Measurements from ENCODE around the gene ZNF385B. TPM values are rescaled to one million over a fixed set of nuclear protein-coding genes. Genes with fewer than 3 reads are reported as not detected.

Gene ZNF385B
- polyA plus RNA-seq, 1 of the 3 experiments (the other 2 are of a cell fraction): 0.16 TPM

DNA sequence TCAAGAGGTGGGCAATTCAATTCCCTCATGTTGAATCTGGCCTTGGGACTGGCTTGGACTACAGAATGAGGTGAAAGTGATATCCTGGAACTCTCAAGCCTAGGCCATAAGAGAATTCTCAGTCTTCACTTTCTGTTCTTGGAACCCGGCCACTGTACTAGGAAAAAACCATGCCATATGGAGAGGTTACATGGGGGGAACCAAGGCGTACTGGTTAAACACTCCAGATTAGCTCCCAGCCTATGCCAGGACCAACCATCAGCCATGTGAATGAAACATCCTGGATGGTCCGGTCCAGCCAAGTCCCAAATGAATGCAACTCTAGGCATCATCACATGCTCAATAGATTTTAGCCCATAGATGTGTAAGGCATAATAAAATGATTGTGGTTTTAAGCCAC lies 56.4 kb downstream of the ZNF385B start:
- no peaks in the 10 kb centered on the region for H4K20me1 ChIP-seq (ENCODE audit: insufficient read depth)
- no peak overlapping the region for H3K9ac ChIP-seq
- no peak overlapping the region for H3K27ac ChIP-seq (ENCODE audit: low read depth in 2 of 2, low read length in 1 of 2)
- no peak overlapping the region for H3K4me2 ChIP-seq
- H3F3A ChIP-seq (replicated peaks; ENCODE audit: insufficient read depth): no peaks in the 10 kb centered on the region
- no peaks in the 10 kb centered on the region for H3K9me2 ChIP-seq
- H3K4me3 ChIP-seq (ENCODE audit: low read depth in 2 of 2, low read length in 1 of 2): no peak overlapping the region
- no peaks in the 10 kb centered on the region for H3K36me3 ChIP-seq (replicated peaks in 1 of 2; ENCODE audit: control insufficient read depth in 1 of 2, insufficient read depth in 2 of 2, low read length in 1 of 2)
- no peak overlapping the region for H2AFZ ChIP-seq (ENCODE audit: low read depth)
- ChIA-PET CTCF (no interaction called here), POLR2A (no interaction called here)
- TF ChIP-seq EZH2phosphoT487 (IDR thresholded peaks at IDR 0.05; ENCODE audit: borderline replicate concordance, low read depth) (no peak), POLR2AphosphoS5 (IDR thresholded peaks at IDR 0.05; ENCODE audit: low read depth, low read length) (no peak), CTCF (IDR thresholded peaks at IDR 0.05) (no peak), YY1 (IDR thresholded peaks at IDR 0.05; ENCODE audit: low read depth) (no peak), FOXM1 (IDR thresholded peaks at IDR 0.05; ENCODE audit: low read depth) (no peak), NRF1 (IDR thresholded peaks at IDR 0.05; ENCODE audit: low read depth, low read length) (no peak), EP300 (IDR thresholded peaks at IDR 0.05; ENCODE audit: borderline replicate concordance in 1 of 2, low read depth in 1 of 2, low read length in 1 of 2) (no peak), SMC3 (IDR thresholded peaks at IDR 0.05; ENCODE audit: low read depth, low read length) (no peak)
- TF ChIP-seq, protein P1, sequence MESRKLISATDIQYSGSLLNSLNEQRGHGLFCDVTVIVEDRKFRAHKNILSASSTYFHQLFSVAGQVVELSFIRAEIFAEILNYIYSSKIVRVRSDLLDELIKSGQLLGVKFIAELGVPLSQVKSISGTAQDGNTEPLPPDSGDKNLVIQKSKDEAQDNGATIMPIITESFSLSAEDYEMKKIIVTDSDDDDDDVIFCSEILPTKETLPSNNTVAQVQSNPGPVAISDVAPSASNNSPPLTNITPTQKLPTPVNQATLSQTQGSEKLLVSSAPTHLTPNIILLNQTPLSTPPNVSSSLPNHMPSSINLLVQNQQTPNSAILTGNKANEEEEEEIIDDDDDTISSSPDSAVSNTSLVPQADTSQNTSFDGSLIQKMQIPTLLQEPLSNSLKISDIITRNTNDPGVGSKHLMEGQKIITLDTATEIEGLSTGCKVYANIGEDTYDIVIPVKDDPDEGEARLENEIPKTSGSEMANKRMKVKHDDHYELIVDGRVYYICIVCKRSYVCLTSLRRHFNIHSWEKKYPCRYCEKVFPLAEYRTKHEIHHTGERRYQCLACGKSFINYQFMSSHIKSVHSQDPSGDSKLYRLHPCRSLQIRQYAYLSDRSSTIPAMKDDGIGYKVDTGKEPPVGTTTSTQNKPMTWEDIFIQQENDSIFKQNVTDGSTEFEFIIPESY (IDR thresholded peaks at IDR 0.05; ENCODE audit: borderline replicate concordance, low read depth): no peak
- TF ChIP-seq, protein P2, sequence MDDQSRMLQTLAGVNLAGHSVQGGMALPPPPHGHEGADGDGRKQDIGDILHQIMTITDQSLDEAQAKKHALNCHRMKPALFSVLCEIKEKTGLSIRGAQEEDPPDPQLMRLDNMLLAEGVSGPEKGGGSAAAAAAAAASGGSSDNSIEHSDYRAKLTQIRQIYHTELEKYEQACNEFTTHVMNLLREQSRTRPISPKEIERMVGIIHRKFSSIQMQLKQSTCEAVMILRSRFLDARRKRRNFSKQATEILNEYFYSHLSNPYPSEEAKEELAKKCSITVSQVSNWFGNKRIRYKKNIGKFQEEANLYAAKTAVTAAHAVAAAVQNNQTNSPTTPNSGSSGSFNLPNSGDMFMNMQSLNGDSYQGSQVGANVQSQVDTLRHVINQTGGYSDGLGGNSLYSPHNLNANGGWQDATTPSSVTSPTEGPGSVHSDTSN (IDR thresholded peaks at IDR 0.05): no peak
- H3K9me3 ChIP-seq: no peaks in the 10 kb centered on the region
- H3K79me2 ChIP-seq (ENCODE audit: insufficient read depth): no peaks in the 10 kb centered on the region
- DNase-seq: no peak
- 51% methylated on average over 3 of the region's 3 CpGs for WGBS (ENCODE audit: low lambda C conversion rate)
- no peaks in the 10 kb centered on the region; a peak in 1 of 4 replicates for H3K4me1 ChIP-seq (ENCODE audit: control insufficient read depth in 1 of 2, insufficient read depth in 2 of 2, low read depth in 1 of 2, low read length in 1 of 2)
- H3K27me3 ChIP-seq (ENCODE audit: insufficient read depth): no peaks in the 10 kb centered on the region

DNA sequence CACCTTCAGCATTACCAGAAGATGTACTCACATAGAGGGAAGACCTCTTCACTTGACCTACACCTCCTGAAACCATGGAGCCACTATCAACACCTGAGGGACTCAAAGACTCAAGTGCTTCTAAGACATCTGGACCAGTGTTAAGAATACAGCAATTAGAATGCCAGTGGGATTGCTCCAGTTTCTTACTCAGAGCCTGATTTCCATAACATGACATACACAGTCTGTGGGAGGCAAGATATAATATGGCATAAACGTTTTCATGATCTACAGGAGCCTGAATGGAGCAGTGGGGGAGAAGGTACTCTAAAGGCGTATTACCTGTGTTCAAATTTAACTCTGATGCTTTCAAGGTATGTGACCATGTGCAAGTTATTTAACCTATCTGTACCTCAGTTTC lies 57.2 kb downstream of the ZNF385B start:
- H4K20me1 ChIP-seq (ENCODE audit: insufficient read depth): no peaks in the 10 kb centered on the region
- no peaks in the 10 kb centered on the region for H3K36me3 ChIP-seq (replicated peaks in 1 of 2; ENCODE audit: control insufficient read depth in 1 of 2, insufficient read depth in 2 of 2, low read length in 1 of 2)
- H3F3A ChIP-seq (replicated peaks; ENCODE audit: insufficient read depth): no peaks in the 10 kb centered on the region
- H3K4me2 ChIP-seq: no peak overlapping the region
- H3K9ac ChIP-seq: no peak overlapping the region
- no peaks in the 10 kb centered on the region for H3K79me2 ChIP-seq (ENCODE audit: insufficient read depth)
- H3K27me3 ChIP-seq (ENCODE audit: insufficient read depth): no peaks in the 10 kb centered on the region
- WGBS (ENCODE audit: low lambda C conversion rate): 35% methylated on average over 2 of the region's 2 CpGs
- no peak overlapping the region for H3K4me3 ChIP-seq (ENCODE audit: low read depth in 2 of 2, low read length in 1 of 2)
- TF ChIP-seq CTCF (IDR thresholded peaks at IDR 0.05) (no peak), EZH2phosphoT487 (IDR thresholded peaks at IDR 0.05; ENCODE audit: borderline replicate concordance, low read depth) (no peak), SMC3 (IDR thresholded peaks at IDR 0.05; ENCODE audit: low read depth, low read length) (no peak), YY1 (IDR thresholded peaks at IDR 0.05; ENCODE audit: low read depth) (no peak), REST (IDR thresholded peaks at IDR 0.05; ENCODE audit: low read depth, low read length) (no peak), MXI1 (IDR thresholded peaks at IDR 0.05; ENCODE audit: low read depth, low read length) (no peak), TCF12 (IDR thresholded peaks at IDR 0.05) (no peak)
- H2AFZ ChIP-seq (ENCODE audit: low read depth): no peak overlapping the region
- no peak for DNase-seq
- POLR2A ChIA-PET: no interaction called here
- no peak overlapping the region for H3K27ac ChIP-seq (ENCODE audit: low read depth in 2 of 2, low read length in 1 of 2)
- H3K4me1 ChIP-seq (ENCODE audit: control insufficient read depth in 1 of 2, insufficient read depth in 2 of 2, low read depth in 1 of 2, low read length in 1 of 2): no peaks in the 10 kb centered on the region; a peak in 1 of 4 replicates
- CTCF ChIA-PET: interaction anchor here (1.9 kb wide), 1 partner anchor 16 kb away, joined by 4 read pairs; no protein-coding TSS in a partner anchor
- no peaks in the 10 kb centered on the region for H3K9me3 ChIP-seq
- H3K9me2 ChIP-seq: no peaks in the 10 kb centered on the region; the same call in 1 of the 2 replicates
